AG10803 (cell line): ENCODE results near the gene ZNF805.
A peak's percentile ranks its signal among the peaks of the same experiment; 100 is the strongest.

Experiments
- DNase-seq: peaks from one replicate; pipeline ENCODE4 v3.0.0; 2010; ENCODE audit warnings: low read depth
- H3K4me3 ChIP-seq: 2 replicates; pipeline ENCODE4 v1.5.1; 2011; ENCODE audit warnings: mild to moderate bottlenecking, low read length, control low read depth
- TF ChIP-seq, protein P1 (sequence below): conservative IDR thresholded peaks from 2 replicates; pipeline ENCODE4 v1.5.1; 2011; ENCODE audit warnings: mild to moderate bottlenecking, low read length, control low read depth, inconsistent platforms

The ZNF805 gene

DNA sequence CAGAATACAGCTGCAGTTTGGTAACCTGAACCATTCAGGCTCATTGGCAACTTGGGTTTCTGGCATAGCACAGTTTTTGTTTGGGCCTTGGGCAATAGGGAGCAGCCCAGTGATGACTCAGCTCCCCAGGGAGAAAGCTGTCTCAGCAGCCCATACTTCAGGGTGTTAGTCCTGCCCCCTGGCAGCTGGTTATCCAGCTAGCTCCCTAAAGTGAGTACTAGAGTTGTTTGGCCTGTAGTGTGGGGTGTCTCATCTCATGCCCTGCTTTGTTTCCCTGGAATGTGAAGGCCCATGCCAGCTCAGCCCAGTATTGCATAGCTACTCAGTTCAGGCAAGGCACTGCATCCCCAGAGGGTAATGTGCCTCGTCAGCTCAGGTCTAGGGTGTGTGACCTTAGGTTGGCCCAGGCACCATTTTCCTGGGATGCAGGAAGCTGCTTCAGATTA, 61.6 kb downstream of the ZNF805 start:
- DNase-seq: peak; percentile 98

DNA sequence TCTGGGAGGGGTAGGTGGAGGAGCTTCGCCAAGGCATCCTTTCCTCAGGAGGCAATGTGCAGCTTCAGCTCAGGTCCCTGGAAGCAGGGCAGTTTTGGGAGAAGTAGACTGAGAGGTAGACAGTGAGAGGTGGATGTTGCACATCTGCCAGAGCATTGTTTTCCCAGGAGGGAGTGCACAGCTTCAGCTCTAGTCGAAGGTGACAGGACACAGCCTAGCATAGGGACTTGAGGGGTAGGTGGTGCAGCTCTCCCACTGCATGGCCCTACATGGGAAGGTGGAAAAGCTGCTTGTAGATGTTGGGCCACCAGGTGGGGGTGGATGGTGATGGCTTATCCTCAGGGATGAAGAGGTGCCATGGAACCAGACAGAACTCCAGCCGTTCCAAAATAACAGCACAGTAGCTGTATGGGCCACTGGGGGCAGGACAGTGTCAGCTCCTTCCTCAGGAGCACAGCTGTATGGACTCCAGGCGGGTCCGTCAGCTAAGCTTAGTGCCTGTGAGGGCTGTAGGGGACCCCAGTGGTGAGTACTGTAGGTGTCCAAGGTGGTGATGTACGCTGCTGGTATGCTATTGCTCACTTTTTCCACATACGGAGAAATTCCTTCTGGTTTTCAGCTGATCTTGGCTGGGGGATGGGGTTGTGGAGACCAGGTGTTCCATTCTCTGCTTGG, 62.4 kb downstream of the ZNF805 start:
- no peak overlapping the region for H3K4me3 ChIP-seq
- no peak for DNase-seq
- TF ChIP-seq, protein P1, sequence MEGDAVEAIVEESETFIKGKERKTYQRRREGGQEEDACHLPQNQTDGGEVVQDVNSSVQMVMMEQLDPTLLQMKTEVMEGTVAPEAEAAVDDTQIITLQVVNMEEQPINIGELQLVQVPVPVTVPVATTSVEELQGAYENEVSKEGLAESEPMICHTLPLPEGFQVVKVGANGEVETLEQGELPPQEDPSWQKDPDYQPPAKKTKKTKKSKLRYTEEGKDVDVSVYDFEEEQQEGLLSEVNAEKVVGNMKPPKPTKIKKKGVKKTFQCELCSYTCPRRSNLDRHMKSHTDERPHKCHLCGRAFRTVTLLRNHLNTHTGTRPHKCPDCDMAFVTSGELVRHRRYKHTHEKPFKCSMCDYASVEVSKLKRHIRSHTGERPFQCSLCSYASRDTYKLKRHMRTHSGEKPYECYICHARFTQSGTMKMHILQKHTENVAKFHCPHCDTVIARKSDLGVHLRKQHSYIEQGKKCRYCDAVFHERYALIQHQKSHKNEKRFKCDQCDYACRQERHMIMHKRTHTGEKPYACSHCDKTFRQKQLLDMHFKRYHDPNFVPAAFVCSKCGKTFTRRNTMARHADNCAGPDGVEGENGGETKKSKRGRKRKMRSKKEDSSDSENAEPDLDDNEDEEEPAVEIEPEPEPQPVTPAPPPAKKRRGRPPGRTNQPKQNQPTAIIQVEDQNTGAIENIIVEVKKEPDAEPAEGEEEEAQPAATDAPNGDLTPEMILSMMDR: no peak

More for the DNA sequence above, 61.6 kb downstream of the ZNF805 start:
- TF ChIP-seq, protein P1: peak; percentile 18; the same call in 1 of the 2 replicates
- no peak overlapping the region for H3K4me3 ChIP-seq
